GM12872 (cell line): ENCODE results near the gene MRPL27.

Experiments
- TF ChIP-seq, protein P1 (sequence below): IDR thresholded peaks from 3 replicates; pipeline ENCODE4 v1.5.1; 2011; ENCODE audit warnings: low read depth, mild to moderate bottlenecking, low read length, moderate library complexity; ENCODE audit not compliant: insufficient read depth

MRPL27 gene

DNA sequence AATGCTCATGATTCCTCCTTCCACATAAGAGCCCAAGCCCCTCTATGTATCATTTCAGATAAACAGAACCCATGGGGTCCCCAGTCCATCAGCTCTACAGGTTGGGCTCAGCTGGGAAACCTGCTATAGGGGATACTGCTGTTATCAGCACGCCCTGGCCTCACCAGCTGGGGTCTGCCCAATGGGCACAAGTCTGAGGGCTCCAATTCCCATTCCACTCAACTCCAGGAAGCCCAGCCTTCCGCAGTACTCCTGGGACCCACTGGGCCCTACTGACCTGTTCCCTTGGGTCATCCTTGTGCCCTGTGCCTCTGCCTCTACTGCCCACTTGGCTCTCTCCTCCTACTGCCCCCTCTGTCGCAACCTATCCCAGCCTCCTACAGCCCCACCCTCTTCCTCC, 43.3 kb downstream of the MRPL27 start:
- TF ChIP-seq, protein P1, sequence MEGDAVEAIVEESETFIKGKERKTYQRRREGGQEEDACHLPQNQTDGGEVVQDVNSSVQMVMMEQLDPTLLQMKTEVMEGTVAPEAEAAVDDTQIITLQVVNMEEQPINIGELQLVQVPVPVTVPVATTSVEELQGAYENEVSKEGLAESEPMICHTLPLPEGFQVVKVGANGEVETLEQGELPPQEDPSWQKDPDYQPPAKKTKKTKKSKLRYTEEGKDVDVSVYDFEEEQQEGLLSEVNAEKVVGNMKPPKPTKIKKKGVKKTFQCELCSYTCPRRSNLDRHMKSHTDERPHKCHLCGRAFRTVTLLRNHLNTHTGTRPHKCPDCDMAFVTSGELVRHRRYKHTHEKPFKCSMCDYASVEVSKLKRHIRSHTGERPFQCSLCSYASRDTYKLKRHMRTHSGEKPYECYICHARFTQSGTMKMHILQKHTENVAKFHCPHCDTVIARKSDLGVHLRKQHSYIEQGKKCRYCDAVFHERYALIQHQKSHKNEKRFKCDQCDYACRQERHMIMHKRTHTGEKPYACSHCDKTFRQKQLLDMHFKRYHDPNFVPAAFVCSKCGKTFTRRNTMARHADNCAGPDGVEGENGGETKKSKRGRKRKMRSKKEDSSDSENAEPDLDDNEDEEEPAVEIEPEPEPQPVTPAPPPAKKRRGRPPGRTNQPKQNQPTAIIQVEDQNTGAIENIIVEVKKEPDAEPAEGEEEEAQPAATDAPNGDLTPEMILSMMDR = no peak

DNA sequence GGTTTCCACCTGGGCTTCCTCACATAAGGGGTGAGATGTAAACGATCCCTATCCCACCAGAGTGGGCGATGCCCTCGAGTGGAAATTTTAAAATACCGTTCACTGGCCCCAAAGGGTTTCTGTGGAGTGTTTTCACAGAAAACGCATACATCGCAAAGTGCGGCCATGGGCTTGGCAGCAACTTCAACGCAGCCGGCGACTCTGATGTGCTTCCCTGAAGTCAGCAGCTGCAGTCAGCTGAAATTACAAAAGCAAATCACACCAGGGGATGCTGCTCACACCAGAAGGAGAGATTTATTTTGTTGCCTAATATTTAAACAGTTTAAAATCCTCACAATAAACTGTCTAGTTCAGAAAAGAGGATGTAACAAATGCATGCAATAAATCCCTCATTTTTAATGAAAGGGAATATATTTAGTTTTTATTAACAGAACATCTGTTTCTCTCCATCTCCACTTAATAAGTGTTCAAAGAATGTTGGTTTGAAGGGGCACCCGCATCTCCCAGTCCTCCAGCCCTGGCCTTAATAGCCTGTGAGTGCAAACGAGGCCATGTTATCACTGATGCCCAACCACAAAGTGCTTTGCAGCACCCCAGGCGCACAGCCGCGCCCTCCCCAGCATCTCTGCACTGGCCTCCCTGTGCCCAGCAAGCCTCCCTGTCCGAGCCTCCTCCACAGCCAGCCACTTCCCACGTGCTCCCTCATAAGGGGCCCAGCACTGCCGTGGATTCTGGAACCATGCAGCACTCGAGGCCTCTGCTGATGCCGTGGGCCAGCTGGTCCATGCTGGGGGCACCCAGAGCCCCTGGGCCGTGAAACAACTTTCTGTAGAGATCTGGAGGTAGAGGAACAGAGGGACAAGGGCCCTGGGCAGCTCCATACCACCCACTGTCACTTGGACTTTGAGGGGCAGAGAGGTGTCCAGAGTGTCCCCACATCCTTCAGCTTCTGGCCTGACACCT, 44.3 kb downstream of the MRPL27 start:
- TF ChIP-seq, protein P1 = no peak

DNA sequence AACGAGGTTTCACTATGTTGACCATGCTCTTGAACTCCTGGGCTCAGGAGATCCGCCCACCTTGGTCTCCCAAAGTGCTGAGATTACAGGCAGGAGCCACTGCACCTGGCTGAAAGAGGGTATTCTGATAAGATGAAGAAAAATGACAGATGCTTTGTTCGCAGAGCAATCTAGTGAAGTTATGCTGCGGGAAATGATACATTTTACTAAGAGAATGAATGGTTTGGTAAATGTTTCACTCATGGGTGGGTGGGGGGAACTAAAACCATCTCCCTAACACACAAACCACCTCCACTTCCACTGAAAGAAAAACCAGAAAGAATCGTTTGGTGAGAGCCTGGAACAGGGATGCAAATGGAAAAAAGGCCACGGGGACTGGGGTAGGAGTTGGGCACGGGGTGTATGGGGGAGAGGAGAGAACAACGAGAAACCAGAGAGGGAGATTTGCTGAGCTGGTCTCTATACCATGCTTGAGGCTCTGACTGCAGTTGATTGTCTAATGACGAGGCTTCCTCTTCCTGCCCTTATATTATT, 46.1 kb downstream of the MRPL27 start:
- TF ChIP-seq, protein P1 = no peak

GRCh38 chr17:50325906-50326305, 47.1 kb downstream of the MRPL27 start:
- TF ChIP-seq, protein P1 = no peak

- TF ChIP-seq, protein P1 = no peak
Measured at GRCh38 chr17:50323060-50323459, 49.9 kb downstream of the MRPL27 start.

DNA sequence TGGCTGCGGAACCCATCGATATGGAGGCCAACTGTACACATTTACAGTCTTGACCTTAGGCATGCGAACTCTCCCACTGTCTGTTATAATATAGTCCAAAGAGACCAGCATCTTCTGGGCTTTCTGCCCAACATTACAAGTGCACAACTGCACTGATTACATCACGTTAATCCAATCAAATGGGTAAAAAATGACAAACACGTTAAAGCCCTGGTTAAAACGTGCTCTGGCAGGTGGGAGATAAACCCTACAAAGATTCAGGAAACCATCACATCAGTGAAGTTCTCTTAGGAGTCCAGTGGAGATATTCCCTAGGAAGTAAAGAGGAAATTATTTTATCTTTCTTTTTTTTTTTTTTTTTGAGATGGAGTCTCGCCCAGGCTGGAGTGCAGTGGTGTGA, 50.7 kb downstream of the MRPL27 start:
- TF ChIP-seq, protein P1 = no peak

DNA sequence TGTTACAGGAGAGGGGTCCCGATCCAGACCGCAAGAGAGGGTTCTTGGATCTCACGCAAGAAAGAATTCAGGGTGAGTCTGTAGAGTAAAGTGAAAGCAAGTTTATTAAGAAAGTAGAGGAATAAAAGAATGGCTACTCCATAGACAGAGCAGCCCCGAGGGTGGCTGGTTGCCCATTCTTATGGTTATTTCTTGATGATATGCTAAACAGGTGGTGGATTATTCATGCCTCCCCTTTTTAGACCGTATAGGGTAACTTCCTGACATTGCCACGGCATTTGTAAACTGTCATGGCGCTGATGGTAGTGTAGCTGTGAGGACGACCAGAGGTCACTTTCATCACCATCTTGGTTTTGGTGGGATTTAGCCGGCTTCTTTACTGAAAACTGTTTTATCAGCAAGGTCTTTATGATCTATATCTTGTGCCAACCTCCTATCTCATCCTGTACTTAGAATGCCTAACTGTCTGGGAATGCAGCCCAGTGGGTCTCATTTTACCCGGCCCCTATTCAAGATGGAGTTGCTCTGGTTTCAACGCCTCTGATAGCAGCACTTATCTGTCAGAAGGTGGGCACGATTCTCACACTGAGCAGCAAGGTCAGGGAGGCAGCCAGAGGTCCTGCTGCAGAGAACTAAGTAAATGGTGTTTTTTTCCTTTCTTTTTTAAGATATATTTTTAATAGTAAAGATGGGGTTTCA, 53.5 kb downstream of the MRPL27 start:
- TF ChIP-seq, protein P1 = no peak
